Epithelial cell of proximal tubule (primary cell): ENCODE results near the gene KCNAB1. TPM values are rescaled to one million over a fixed set of nuclear protein-coding genes. Genes with fewer than 3 reads are reported as not detected.
A peak's percentile ranks its signal among the peaks of the same experiment; 100 is the strongest.

Experiments used
- DNase-seq: peaks from one replicate; pipeline ENCODE4 v3.0.0-alpha.2; 2011; ENCODE audit warnings: low read depth
- H3K4me3 ChIP-seq: 2 replicates; pipeline ENCODE4 v1.5.1; 2011; ENCODE audit warnings: low read depth, mild to moderate bottlenecking, low read length
- CTCF ChIP-seq: conservative IDR thresholded peaks from 2 replicates; pipeline ENCODE4 v1.5.1; 2012; ENCODE audit warnings: low read depth, mild to moderate bottlenecking, low read length
- total RNA-seq: library from RNA; depleted of rRNA; stranded (reverse); fragments of >200 nt; gene quantifications from 2 replicates; pipeline ENCODE4 v1.2.3, GENCODE V29; 2015

KCNAB1 gene
- total RNA-seq, 1 donor from 2014 or later, result not detected

GRCh38 chr3:156233876-156234275 lies 113.5 kb downstream of the KCNAB1 start:
- TF ChIP-seq CTCF, result no peak
- no peak overlapping the region for H3K4me3 ChIP-seq
- DNase-seq, result no peak

GRCh38 chr3:156236556-156237260 lies 116.3 kb downstream of the KCNAB1 start:
- H3K4me3 ChIP-seq, result no peak overlapping the region
- DNase-seq, result no peak
- no peak for TF ChIP-seq CTCF

GRCh38 chr3:156240642-156241041 lies 120.3 kb downstream of the KCNAB1 start:
- TF ChIP-seq CTCF, result no peak
- no peak for DNase-seq
- no peak overlapping the region for H3K4me3 ChIP-seq

- peak; percentile 90 for DNase-seq
- no peak overlapping the region for H3K4me3 ChIP-seq
- TF ChIP-seq CTCF, result no peak
Observed at GRCh38 chr3:156246961-156247725, 126.8 kb downstream of the KCNAB1 start.

- TF ChIP-seq CTCF, result no peak
- no peak for DNase-seq
- H3K4me3 ChIP-seq, result no peak overlapping the region
Observed at GRCh38 chr3:156250550-156250949, 130.2 kb downstream of the KCNAB1 start.

GRCh38 chr3:156251424-156251823 lies 131.0 kb downstream of the KCNAB1 start:
- DNase-seq, result no peak

More at GRCh38 chr3:156251424-156251823, 131.0 kb downstream of the KCNAB1 start:
- H3K4me3 ChIP-seq, result no peak overlapping the region
- TF ChIP-seq CTCF, result no peak
